Measurements from ENCODE around the gene S100A8. TPM values are rescaled to one million over a fixed set of nuclear protein-coding genes. Genes with fewer than 3 reads are reported as not detected.
"Not testable (repeated sequence)": the region's sequence is repeated elsewhere in the genome, so short reads cannot be mapped to it uniquely, and the experiment has no call there.

S100A8 gene
- total RNA-seq, 1 donor from 2014 or later: not detected

DNA sequence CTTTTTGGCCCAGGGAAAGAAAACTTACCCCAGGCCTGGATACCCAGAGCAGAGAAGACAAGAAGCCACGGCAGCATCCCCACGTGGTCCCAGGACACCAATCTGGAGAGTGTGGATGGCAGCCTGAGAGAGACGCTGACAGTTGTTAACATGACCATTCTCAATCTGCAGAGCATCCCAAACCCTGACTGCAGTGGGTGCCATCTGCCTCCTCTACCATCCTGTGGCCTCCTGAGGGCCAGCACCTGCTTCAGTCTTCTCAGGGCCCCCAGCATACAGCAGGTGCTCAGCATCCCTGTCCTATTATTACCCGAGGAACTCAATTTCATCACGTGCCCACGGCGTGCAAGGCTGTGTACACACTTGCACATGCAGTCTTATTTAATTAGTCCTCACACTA, 43.0 kb downstream of the S100A8 start:
- Mint-ChIP-seq H3K36me3 (ENCODE audit: low read depth, unreplicated experiment) (no peaks in the 10 kb centered on the region), H3K4me3 (ENCODE audit: unreplicated experiment) (no peak overlapping the region), H3K27me3 (ENCODE audit: low read depth, unreplicated experiment) (peaks cover 46% of the 10 kb centered on the region), H3K4me1 (ENCODE audit: low read depth, unreplicated experiment) (peaks cover 9% of the 10 kb centered on the region), H3K9me3 (ENCODE audit: unreplicated experiment) (no peaks in the 10 kb centered on the region), H3K27ac (ENCODE audit: unreplicated experiment) (no peak overlapping the region)
- Histone ChIP-seq H4K20me1 (ENCODE audit: insufficient read depth, low read length) (no peaks in the 10 kb centered on the region), H3K4me2 (ENCODE audit: low read length) (no peak overlapping the region), H3K4me1 (ENCODE audit: insufficient read depth, low read length) (no peaks in the 10 kb centered on the region), H2AFZ (ENCODE audit: low read depth, low read length) (no peak overlapping the region), H3K9ac (ENCODE audit: low read length) (no peak overlapping the region), H3K36me3 (ENCODE audit: insufficient read depth, low read length) (no peaks in the 10 kb centered on the region), H3K79me2 (ENCODE audit: insufficient read depth, low read length) (no peaks in the 10 kb centered on the region), H3K27me3 (ENCODE audit: insufficient read depth, low read length) (peaks cover 7% of the 10 kb centered on the region), H3K4me3 (ENCODE audit: insufficient read depth, low read depth, low read length) (no peak overlapping the region), H3K27ac (ENCODE audit: low read depth, low read length) (no peak overlapping the region), H3K9me3 (ENCODE audit: insufficient read depth, low read depth, low read length) (no peaks in the 10 kb centered on the region)
- FAIRE-seq (no peak), DNase-seq (ENCODE audit: low read depth) (no peak)
- no peak for TF ChIP-seq EZH2 (IDR thresholded peaks at IDR 0.05; ENCODE audit: insufficient read depth, low read length)
- TF ChIP-seq, protein P1, sequence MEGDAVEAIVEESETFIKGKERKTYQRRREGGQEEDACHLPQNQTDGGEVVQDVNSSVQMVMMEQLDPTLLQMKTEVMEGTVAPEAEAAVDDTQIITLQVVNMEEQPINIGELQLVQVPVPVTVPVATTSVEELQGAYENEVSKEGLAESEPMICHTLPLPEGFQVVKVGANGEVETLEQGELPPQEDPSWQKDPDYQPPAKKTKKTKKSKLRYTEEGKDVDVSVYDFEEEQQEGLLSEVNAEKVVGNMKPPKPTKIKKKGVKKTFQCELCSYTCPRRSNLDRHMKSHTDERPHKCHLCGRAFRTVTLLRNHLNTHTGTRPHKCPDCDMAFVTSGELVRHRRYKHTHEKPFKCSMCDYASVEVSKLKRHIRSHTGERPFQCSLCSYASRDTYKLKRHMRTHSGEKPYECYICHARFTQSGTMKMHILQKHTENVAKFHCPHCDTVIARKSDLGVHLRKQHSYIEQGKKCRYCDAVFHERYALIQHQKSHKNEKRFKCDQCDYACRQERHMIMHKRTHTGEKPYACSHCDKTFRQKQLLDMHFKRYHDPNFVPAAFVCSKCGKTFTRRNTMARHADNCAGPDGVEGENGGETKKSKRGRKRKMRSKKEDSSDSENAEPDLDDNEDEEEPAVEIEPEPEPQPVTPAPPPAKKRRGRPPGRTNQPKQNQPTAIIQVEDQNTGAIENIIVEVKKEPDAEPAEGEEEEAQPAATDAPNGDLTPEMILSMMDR (IDR thresholded peaks at IDR 0.05; ENCODE audit: insufficient read depth, low read depth, low read length): no peak

DNA sequence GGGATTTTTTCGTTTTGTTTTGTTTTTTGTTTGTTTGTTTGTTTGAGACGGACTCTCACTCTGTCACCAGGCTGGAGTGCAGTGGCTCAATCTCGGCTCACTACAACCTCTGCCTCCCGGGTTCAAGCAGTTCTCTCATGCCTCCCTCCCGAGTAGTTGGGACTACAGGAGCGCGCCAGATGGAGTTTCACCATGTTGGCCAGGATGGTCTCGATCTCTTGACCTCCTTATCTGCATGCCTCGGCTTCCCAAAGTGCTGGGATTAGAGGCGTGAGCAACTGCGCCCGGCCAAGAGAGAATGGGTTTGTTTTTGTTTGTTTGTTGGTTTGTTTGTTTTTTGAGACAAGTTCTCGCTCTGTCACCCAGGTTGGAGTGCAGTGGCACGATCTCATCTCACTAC, 43.8 kb downstream of the S100A8 start:
- H3K9me3 ChIP-seq (ENCODE audit: insufficient read depth, low read depth, low read length); H3K27ac ChIP-seq (ENCODE audit: low read depth, low read length); H3K36me3 Mint-ChIP-seq (ENCODE audit: low read depth, unreplicated experiment); DNase-seq (ENCODE audit: low read depth); H3K4me3 Mint-ChIP-seq (ENCODE audit: unreplicated experiment); H4K20me1 ChIP-seq (ENCODE audit: insufficient read depth, low read length); H3K27me3 ChIP-seq (ENCODE audit: insufficient read depth, low read length); H3K79me2 ChIP-seq (ENCODE audit: insufficient read depth, low read length); H3K36me3 ChIP-seq (ENCODE audit: insufficient read depth, low read length); H3K4me3 ChIP-seq (ENCODE audit: insufficient read depth, low read depth, low read length); H2AFZ ChIP-seq (ENCODE audit: low read depth, low read length); H3K4me2 ChIP-seq (ENCODE audit: low read length); H3K9me3 Mint-ChIP-seq (ENCODE audit: unreplicated experiment); FAIRE-seq; H3K4me1 ChIP-seq (ENCODE audit: insufficient read depth, low read length); H3K27ac Mint-ChIP-seq (ENCODE audit: unreplicated experiment); H3K9ac ChIP-seq (ENCODE audit: low read length): not testable (repeated sequence)
- peaks cover 49% of the 10 kb centered on the region for H3K27me3 Mint-ChIP-seq (ENCODE audit: low read depth, unreplicated experiment)
- H3K4me1 Mint-ChIP-seq (ENCODE audit: low read depth, unreplicated experiment): peaks cover 12% of the 10 kb centered on the region

DNA sequence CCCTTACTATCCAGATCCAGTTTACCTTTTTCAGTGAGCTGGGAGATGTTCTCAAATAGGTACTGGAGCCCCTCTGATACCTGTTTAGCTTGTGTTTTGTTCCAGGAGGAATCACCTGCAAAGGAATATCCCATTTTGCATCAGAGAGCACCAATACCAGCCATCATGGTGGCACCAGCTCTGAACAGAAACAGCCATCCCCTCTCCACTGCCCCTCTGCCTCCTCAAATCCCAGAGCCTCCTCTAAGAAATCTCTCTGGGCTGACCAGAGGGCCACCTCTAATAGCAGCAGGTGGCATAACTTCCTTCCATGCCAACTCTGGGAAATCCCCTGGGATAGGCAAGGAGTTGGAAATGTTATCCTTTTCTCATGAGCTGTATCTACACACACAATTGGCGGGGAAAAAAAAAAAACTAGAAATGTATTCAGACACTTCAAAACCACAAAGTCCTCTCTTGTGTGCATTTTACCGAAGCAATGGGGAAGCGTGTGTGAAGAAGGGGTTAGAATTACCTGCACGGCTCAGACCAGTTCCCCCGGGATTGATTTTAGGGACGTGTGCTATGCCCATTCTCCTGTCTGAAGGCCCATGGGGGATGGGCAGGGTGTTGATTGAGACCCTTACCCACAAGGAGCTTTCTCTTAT, 44.7 kb downstream of the S100A8 start:
- no peaks in the 10 kb centered on the region for H3K4me1 ChIP-seq (ENCODE audit: insufficient read depth, low read length)
- no peak overlapping the region for H3K27ac Mint-ChIP-seq (ENCODE audit: unreplicated experiment)
- no peaks in the 10 kb centered on the region for H3K79me2 ChIP-seq (ENCODE audit: insufficient read depth, low read length)
- H3K36me3 ChIP-seq (ENCODE audit: insufficient read depth, low read length): no peaks in the 10 kb centered on the region
- no peak overlapping the region for H3K4me3 ChIP-seq (ENCODE audit: insufficient read depth, low read depth, low read length)
- H3K9me3 ChIP-seq (ENCODE audit: insufficient read depth, low read depth, low read length): no peaks in the 10 kb centered on the region
- no peak overlapping the region for H3K4me2 ChIP-seq (ENCODE audit: low read length)
- no peaks in the 10 kb centered on the region for H3K9me3 Mint-ChIP-seq (ENCODE audit: unreplicated experiment)
- no peak overlapping the region for H3K4me3 Mint-ChIP-seq (ENCODE audit: unreplicated experiment)
- TF ChIP-seq, protein P1 (IDR thresholded peaks at IDR 0.05; ENCODE audit: insufficient read depth, low read depth, low read length): no peak
- no peak for TF ChIP-seq EZH2 (IDR thresholded peaks at IDR 0.05; ENCODE audit: insufficient read depth, low read length)
- H4K20me1 ChIP-seq (ENCODE audit: insufficient read depth, low read length): no peaks in the 10 kb centered on the region
- H3K27me3 Mint-ChIP-seq (ENCODE audit: low read depth, unreplicated experiment): peaks cover 49% of the 10 kb centered on the region
- DNase-seq (ENCODE audit: low read depth): no peak
- H2AFZ ChIP-seq (ENCODE audit: low read depth, low read length): no peak overlapping the region
- no peaks in the 10 kb centered on the region for H3K36me3 Mint-ChIP-seq (ENCODE audit: low read depth, unreplicated experiment)
- no peak for FAIRE-seq
- H3K27ac ChIP-seq (ENCODE audit: low read depth, low read length): no peak overlapping the region
- H3K9ac ChIP-seq (ENCODE audit: low read length): no peak overlapping the region
- H3K4me1 Mint-ChIP-seq (ENCODE audit: low read depth, unreplicated experiment): peaks cover 12% of the 10 kb centered on the region
- peaks cover 7% of the 10 kb centered on the region for H3K27me3 ChIP-seq (ENCODE audit: insufficient read depth, low read length)
